ENCODE data around the gene TRPC4AP. TPM values are rescaled to one million over a fixed set of nuclear protein-coding genes. Genes with fewer than 3 reads are reported as not detected.

The TRPC4AP gene
- total RNA-seq, 1 experiment from 2014 or later, result 79.0 TPM

- TF ChIP-seq CTCF (IDR thresholded peaks at IDR 0.05; ENCODE audit: unreplicated experiment), result no peak
- H3K36me3 Mint-ChIP-seq (ENCODE audit: insufficient read depth, unreplicated experiment), result peaks cover 53% of the 10 kb centered on the region
- H3K27me3 Mint-ChIP-seq (ENCODE audit: unreplicated experiment), result no peaks in the 10 kb centered on the region
- BruUV-seq (replicated peaks), result no TSS peak
- H3K4me3 Mint-ChIP-seq (ENCODE audit: low read depth, unreplicated experiment), result no peak overlapping the region
- no peaks in the 10 kb centered on the region for H3K4me1 Mint-ChIP-seq (ENCODE audit: low read depth, unreplicated experiment)
- intact Hi-C loops (cut with micrococcal nuclease; ENCODE audit: unreplicated experiment), result no loop called here
- no peak overlapping the region for H3K27ac Mint-ChIP-seq (ENCODE audit: unreplicated experiment)
- no peaks in the 10 kb centered on the region for H3K9me3 Mint-ChIP-seq (ENCODE audit: low read depth, unreplicated experiment)
- no peak for DNase-seq
- CTCF ChIA-PET, result interaction anchor here (1.6 kb wide), 1 partner anchor 10 kb away, joined by 4 read pairs; no protein-coding TSS in a partner anchor
Measured at GRCh38 chr20:35134472-35134871, 41.9 kb upstream of the TRPC4AP start.

- H3K36me3 Mint-ChIP-seq (ENCODE audit: insufficient read depth, unreplicated experiment), result peaks cover 53% of the 10 kb centered on the region
- BruUV-seq (replicated peaks), result no TSS peak
Measured at GRCh38 chr20:35133735-35134134, 41.1 kb upstream of the TRPC4AP start.

GRCh38 chr20:35133031-35133430 lies 40.4 kb upstream of the TRPC4AP start:
- Mint-ChIP-seq H3K27ac (ENCODE audit: unreplicated experiment) (no peak overlapping the region), H3K4me3 (ENCODE audit: low read depth, unreplicated experiment) (no peak overlapping the region), H3K4me1 (ENCODE audit: low read depth, unreplicated experiment) (no peaks in the 10 kb centered on the region), H3K36me3 (ENCODE audit: insufficient read depth, unreplicated experiment) (peaks cover 57% of the 10 kb centered on the region), H3K9me3 (ENCODE audit: low read depth, unreplicated experiment) (no peaks in the 10 kb centered on the region), H3K27me3 (ENCODE audit: unreplicated experiment) (no peaks in the 10 kb centered on the region)
- no peak for TF ChIP-seq CTCF (IDR thresholded peaks at IDR 0.05; ENCODE audit: unreplicated experiment)
- BruUV-seq (replicated peaks), result no TSS peak
- intact Hi-C loops (cut with micrococcal nuclease; ENCODE audit: unreplicated experiment), result no loop called here
- CTCF ChIA-PET, result no interaction called here
- DNase-seq, result no peak

More at GRCh38 chr20:35133735-35134134, 41.1 kb upstream of the TRPC4AP start:
- DNase-seq, result no peak
- no peak for TF ChIP-seq CTCF (IDR thresholded peaks at IDR 0.05; ENCODE audit: unreplicated experiment)
- intact Hi-C loops (cut with micrococcal nuclease; ENCODE audit: unreplicated experiment), result no loop called here
- CTCF ChIA-PET, result interaction anchor here (1.6 kb wide), 1 partner anchor 11 kb away, joined by 4 read pairs; no protein-coding TSS in a partner anchor
- no peaks in the 10 kb centered on the region for H3K9me3 Mint-ChIP-seq (ENCODE audit: low read depth, unreplicated experiment)
- no peaks in the 10 kb centered on the region for H3K27me3 Mint-ChIP-seq (ENCODE audit: unreplicated experiment)
- no peak overlapping the region for H3K4me3 Mint-ChIP-seq (ENCODE audit: low read depth, unreplicated experiment)
- H3K4me1 Mint-ChIP-seq (ENCODE audit: low read depth, unreplicated experiment), result no peaks in the 10 kb centered on the region
- no peak overlapping the region for H3K27ac Mint-ChIP-seq (ENCODE audit: unreplicated experiment)

- no TSS peak for BruUV-seq (replicated peaks)
- H3K4me3 Mint-ChIP-seq (ENCODE audit: low read depth, unreplicated experiment), result no peak overlapping the region
- no peak overlapping the region for H3K27ac Mint-ChIP-seq (ENCODE audit: unreplicated experiment)
- DNase-seq, result no peak
- H3K9me3 Mint-ChIP-seq (ENCODE audit: low read depth, unreplicated experiment), result no peaks in the 10 kb centered on the region
- peaks cover 55% of the 10 kb centered on the region for H3K36me3 Mint-ChIP-seq (ENCODE audit: insufficient read depth, unreplicated experiment)
- no peaks in the 10 kb centered on the region for H3K27me3 Mint-ChIP-seq (ENCODE audit: unreplicated experiment)
- no peak for TF ChIP-seq CTCF (IDR thresholded peaks at IDR 0.05; ENCODE audit: unreplicated experiment)
- intact Hi-C loops (cut with micrococcal nuclease; ENCODE audit: unreplicated experiment), result no loop called here
- CTCF ChIA-PET, result interaction anchor here (0.8 kb wide), 1 partner anchor 36 kb away, joined by 5 read pairs; no protein-coding TSS in a partner anchor
- no peaks in the 10 kb centered on the region for H3K4me1 Mint-ChIP-seq (ENCODE audit: low read depth, unreplicated experiment)
Measured at GRCh38 chr20:35131934-35132333, 39.3 kb upstream of the TRPC4AP start.
